ENCODE measurements around the gene UBE2J2. TPM values are rescaled to one million over a fixed set of nuclear protein-coding genes. Genes with fewer than 3 reads are reported as not detected.

Gene UBE2J2
- total RNA-seq, 4 donors from 2014 or later: 30.2 to 70.0 (median 60.0) TPM

DNA sequence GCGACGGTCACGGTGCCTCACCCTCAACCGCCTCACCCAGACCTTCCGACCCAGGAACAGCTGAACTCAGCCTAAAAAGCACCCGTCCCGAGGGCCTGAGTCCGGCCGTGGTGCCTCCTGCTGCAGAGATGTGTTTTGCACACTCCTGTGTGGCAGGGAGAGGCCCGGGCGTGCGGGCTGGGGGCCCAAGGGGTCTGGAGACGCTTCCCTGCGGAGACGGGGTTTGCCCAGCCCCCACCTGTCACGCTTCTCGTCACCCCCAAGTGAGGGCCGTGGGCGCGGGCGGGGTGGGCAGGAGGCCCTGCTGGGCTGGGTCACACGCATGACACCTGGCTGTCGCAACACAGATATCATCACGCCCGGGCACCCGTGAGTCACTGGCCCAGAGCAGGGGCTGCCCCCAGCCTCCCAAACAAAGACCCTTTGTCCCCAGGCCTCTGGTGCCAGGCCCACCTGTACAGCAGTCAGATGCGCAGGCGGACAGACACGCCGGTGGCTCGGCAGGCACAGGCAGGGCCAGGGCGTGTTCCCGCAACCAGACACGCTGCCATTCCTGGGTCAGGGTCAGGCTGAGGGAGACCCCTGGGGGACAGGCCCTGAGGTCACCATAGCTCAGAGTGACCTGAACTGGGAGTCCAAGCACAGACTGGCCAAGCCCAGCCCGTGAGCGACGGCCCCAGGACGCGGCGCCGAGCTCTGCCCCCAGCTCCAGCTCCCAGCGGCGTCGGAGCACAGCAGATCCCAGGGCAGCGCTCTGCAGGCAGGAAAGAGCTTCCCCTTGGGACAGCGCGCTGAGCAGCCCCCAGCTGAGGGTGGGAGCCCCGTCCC, 35.6 kb downstream of the UBE2J2 start:
- peaks cover 8% of the 10 kb centered on the region for H3K27me3 ChIP-seq
- no peak for DNase-seq (ENCODE audit: low spot score in 2 of 2)

DNA sequence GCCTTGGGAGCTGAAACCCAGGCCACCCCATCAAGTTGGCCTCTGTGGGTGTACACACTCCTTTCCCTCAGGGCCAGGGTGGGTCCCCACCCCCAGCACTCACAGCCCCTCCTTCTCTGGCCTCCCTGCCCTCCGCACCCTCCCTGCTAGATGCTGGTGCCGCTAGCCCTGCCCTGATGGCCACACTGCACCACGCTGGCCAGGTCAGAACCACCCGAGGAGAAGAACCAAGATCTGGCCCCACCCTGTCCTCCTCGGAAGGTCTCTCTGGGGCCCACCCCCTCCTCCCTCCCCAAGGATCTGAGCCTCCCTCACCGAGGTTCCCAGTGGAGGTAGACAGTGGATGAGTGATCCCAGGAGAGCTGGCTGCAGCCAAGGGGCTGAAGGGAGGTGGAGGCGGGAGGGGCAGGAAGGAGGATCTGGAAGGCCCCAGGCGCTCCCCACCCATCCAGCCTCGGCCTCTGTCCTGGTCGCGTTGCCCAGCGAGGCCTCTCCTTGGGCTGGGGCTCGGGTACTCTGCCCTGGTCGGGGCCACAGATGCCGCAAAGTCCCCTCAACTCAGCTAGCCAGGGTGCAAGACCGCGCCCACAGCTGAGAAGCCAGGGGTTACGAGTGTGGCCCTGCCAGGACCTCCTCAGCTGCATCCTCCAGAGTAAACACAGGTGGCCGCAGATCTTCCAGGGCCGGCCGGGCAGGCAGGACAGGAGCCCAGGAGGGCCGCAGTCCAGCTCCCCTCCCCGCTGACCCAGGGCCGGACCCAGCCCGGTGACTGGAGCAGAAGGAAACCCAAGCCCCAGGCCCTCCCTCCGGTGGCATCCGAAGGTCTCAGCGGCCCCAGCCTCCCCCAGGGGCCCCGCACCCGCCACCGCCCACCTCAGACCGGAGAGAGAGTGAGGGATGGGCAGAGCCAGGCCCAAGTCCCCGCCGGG, 36.4 kb downstream of the UBE2J2 start:
- 47% methylated on average over 8 of the region's 34 CpGs for WGBS
- no peak for DNase-seq (ENCODE audit: low spot score in 2 of 2)
- TF ChIP-seq POLR2AphosphoS5 (IDR thresholded peaks at IDR 0.05) (no peak), EP300 (IDR thresholded peaks at IDR 0.05) (no peak), POLR2A (IDR thresholded peaks at IDR 0.05) (no peak)
- TF ChIP-seq, protein P1, sequence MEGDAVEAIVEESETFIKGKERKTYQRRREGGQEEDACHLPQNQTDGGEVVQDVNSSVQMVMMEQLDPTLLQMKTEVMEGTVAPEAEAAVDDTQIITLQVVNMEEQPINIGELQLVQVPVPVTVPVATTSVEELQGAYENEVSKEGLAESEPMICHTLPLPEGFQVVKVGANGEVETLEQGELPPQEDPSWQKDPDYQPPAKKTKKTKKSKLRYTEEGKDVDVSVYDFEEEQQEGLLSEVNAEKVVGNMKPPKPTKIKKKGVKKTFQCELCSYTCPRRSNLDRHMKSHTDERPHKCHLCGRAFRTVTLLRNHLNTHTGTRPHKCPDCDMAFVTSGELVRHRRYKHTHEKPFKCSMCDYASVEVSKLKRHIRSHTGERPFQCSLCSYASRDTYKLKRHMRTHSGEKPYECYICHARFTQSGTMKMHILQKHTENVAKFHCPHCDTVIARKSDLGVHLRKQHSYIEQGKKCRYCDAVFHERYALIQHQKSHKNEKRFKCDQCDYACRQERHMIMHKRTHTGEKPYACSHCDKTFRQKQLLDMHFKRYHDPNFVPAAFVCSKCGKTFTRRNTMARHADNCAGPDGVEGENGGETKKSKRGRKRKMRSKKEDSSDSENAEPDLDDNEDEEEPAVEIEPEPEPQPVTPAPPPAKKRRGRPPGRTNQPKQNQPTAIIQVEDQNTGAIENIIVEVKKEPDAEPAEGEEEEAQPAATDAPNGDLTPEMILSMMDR (IDR thresholded peaks at IDR 0.05): no peak
- H3K4me1 ChIP-seq: peaks cover 54% of the 10 kb centered on the region
- H3K9me3 ChIP-seq: no peaks in the 10 kb centered on the region
- H3K4me3 ChIP-seq: no peak overlapping the region
- H3K27ac ChIP-seq: no peak overlapping the region
- peaks cover 8% of the 10 kb centered on the region for H3K27me3 ChIP-seq
- no peaks in the 10 kb centered on the region for H3K36me3 ChIP-seq

More for the DNA sequence above, 35.6 kb downstream of the UBE2J2 start:
- H3K9me3 ChIP-seq: no peaks in the 10 kb centered on the region
- H3K4me1 ChIP-seq: peaks cover 47% of the 10 kb centered on the region
- WGBS: no CpG with 5 or more reads among the region's 48 CpGs
- no peak overlapping the region for H3K27ac ChIP-seq
- no peak overlapping the region for H3K4me3 ChIP-seq
- no peaks in the 10 kb centered on the region for H3K36me3 ChIP-seq
- no peak for TF ChIP-seq POLR2A (IDR thresholded peaks at IDR 0.05)
- no peak for TF ChIP-seq EP300 (IDR thresholded peaks at IDR 0.05)
- no peak for TF ChIP-seq POLR2AphosphoS5 (IDR thresholded peaks at IDR 0.05)
- TF ChIP-seq, protein P1 (IDR thresholded peaks at IDR 0.05): no peak

DNA sequence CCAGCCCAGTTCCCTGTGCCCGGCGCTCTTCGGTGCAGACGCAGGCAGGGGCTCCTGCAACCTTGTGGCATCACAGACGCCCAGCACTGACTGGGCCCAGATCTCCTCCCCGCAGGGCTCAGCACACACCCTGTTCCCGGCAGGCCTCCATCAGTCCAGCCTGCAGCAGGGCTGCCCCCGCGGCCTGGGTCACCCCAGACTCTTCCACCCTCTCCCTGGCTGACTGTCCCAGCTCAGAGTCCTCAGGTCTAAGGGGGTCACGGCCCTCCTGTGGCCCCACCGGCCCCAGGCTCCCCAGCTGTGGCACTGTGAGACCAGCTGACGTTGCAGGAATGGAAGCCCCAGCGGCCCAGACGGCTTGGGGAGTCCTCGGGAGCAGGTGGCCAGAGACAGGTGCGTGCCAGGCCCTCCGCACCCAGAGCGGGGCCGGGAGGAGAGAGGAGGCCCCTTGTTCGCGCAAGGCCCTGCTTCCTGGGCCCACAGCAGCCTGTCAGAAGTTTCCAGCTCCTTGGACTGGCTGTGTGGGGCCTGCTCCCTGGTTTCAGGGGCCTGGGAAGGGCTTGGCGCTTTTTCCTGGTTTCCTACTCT, 37.4 kb downstream of the UBE2J2 start:
- TF ChIP-seq POLR2AphosphoS5 (IDR thresholded peaks at IDR 0.05) (no peak), EP300 (IDR thresholded peaks at IDR 0.05) (no peak), POLR2A (IDR thresholded peaks at IDR 0.05) (no peak)
- TF ChIP-seq, protein P1 (IDR thresholded peaks at IDR 0.05): no peak
- Histone ChIP-seq H3K4me1 (peaks cover 54% of the 10 kb centered on the region), H3K27me3 (peaks cover 8% of the 10 kb centered on the region), H3K4me3 (no peak overlapping the region), H3K27ac (no peak overlapping the region), H3K36me3 (no peaks in the 10 kb centered on the region), H3K9me3 (no peaks in the 10 kb centered on the region)
- WGBS: 90% methylated on average over 6 of the region's 22 CpGs
- no peak for DNase-seq (ENCODE audit: low spot score in 2 of 2)

DNA sequence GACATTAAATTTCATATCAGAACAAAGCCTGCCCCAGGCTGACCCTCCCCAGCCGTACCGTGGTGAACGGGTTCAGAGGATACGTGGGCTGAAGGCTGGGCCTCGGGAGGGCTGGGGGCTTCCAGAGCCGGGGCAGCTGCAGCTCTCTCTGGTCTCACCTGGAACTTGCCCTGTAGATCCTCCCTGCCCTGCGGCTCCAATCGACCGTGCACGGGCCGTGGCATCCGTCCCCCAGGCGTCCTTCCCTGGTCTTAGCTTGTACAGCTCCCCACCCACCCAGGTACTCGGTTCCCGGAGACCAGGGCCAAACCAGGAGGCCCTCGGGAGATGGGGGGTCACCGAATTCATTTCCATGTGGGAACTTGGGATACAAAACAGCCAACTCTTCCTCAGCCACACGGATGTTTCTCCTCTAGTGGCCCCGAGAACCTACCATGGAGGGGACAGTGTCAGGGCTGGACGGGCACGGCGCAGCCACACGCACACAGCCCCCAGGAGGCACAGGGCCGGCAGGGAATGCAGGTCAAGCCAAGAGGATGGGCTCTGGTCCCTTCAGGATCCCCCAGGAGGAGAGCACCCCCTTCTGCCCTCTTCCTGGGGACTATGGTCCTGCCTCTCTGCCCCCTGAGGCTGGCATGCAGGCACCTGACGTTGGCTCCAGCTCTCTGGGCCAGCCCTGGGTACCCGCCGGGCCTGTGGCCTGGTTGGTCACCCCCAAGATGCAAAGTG, 38.5 kb downstream of the UBE2J2 start:
- WGBS: 85% methylated on average over 23 of the region's 27 CpGs
- Histone ChIP-seq H3K9me3 (no peaks in the 10 kb centered on the region), H3K36me3 (no peaks in the 10 kb centered on the region), H3K4me3 (no peak overlapping the region), H3K4me1 (peaks cover 58% of the 10 kb centered on the region), H3K27ac (no peak overlapping the region), H3K27me3 (peaks cover 8% of the 10 kb centered on the region)
- TF ChIP-seq POLR2A (IDR thresholded peaks at IDR 0.05) (no peak), POLR2AphosphoS5 (IDR thresholded peaks at IDR 0.05) (no peak), EP300 (IDR thresholded peaks at IDR 0.05) (no peak)
- TF ChIP-seq, protein P1 (IDR thresholded peaks at IDR 0.05): no peak
- no peak for DNase-seq (ENCODE audit: low spot score in 2 of 2)

Data from suprapubic skin (tissue), 4 donors.